ENCODE data around the gene HMGN4. TPM values are rescaled to one million over a fixed set of nuclear protein-coding genes. Genes with fewer than 3 reads are reported as not detected.

Gene HMGN4
- total and polyA plus RNA-seq, 9 of the 15 experiments (the other 6 are each of a cell fraction or from before 2014, with no cell fraction given), result 35.4 to 134 (median 94.1) TPM

DNA sequence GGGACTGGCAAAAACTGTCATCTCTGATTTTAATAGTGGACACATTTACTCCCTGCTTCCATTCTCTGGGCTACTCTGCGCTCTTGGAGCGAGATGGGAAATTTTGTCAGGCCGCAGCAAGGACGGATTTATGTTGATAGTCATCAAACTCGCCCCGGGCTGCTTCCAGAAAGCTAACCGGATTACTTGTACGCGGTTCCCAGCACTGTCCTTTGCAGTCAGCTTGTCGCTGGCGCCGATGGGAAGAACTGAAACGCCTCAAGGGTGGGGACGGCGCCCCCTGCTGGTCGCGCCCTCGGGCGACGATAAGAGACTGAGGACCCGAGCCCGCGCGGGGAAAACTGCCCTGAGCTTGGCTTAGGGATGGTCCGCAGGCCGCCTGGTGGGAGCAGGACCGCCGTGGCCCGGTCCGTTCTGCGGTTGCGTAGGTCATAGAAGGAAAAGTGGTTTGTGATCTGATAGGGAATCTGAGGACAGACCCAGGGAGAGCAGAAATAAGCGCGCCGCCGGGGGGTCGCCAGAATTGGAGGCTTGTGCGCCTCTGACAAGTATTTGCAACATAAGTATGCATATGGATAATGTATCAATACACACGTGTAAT, 57.6 kb downstream of the HMGN4 start (continued):
- TF ChIP-seq, protein P1, sequence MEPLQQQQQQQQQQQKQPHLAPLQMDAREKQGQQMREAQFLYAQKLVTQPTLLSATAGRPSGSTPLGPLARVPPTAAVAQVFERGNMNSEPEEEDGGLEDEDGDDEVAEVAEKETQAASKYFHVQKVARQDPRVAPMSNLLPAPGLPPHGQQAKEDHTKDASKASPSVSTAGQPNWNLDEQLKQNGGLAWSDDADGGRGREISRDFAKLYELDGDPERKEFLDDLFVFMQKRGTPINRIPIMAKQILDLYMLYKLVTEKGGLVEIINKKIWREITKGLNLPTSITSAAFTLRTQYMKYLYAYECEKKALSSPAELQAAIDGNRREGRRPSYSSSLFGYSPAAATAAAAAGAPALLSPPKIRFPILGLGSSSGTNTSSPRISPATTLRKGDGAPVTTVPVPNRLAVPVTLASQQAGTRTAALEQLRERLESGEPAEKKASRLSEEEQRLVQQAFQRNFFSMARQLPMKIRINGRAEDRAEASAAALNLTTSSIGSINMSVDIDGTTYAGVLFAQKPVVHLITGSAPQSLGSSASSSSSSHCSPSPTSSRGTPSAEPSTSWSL (CRISPR knock-in tag; IDR thresholded peaks at IDR 0.05; ENCODE audit: borderline replicate concordance), result no peak
- TF ChIP-seq FOXM1 (IDR thresholded peaks at IDR 0.05; ENCODE audit: low read depth) (no peak), FOXM1 (CRISPR knock-in tag; IDR thresholded peaks at IDR 0.05; ENCODE audit: low read depth) (peak; percentile 43; the same call in 1 of the 2 replicates), SIN3A (IDR thresholded peaks at IDR 0.05; ENCODE audit: borderline replicate concordance in 2 of 2, control insufficient read depth in 1 of 2, low read depth in 2 of 2, low read length in 2 of 2) (peak in 1 of 2 experiments; percentile 76; a peak in 2 of 4 replicates), FOXP1 (CRISPR knock-in tag; IDR thresholded peaks at IDR 0.05) (peak; percentile 66; the same call in 1 of the 2 replicates), SRSF9 (IDR thresholded peaks at IDR 0.05; ENCODE audit: borderline replicate concordance, low read depth, low read length) (no peak), CBX2 (IDR thresholded peaks at IDR 0.05; ENCODE audit: insufficient read depth, low read length, poor library complexity, severe bottlenecking) (no peak), MTA3 (IDR thresholded peaks at IDR 0.05; ENCODE audit: borderline replicate concordance) (peak; percentile 90; the same call in 1 of the 2 replicates), EGR1 (conservative IDR thresholded peaks at IDR 0.05) (no peak), RBM15 (IDR thresholded peaks at IDR 0.05; ENCODE audit: insufficient read depth, low read length) (no peak), RCOR1 (IDR thresholded peaks at IDR 0.05; ENCODE audit: borderline replicate concordance in 1 of 2, low read depth in 2 of 2, low read length in 2 of 2) (peak; percentile 66 to 93; a peak in 3 of 4 replicates), NFIC (IDR thresholded peaks at IDR 0.05) (0 out of 2 replicates have a peak, but pooled peaks have one; percentile 24)
- TF ChIP-seq, protein P2, sequence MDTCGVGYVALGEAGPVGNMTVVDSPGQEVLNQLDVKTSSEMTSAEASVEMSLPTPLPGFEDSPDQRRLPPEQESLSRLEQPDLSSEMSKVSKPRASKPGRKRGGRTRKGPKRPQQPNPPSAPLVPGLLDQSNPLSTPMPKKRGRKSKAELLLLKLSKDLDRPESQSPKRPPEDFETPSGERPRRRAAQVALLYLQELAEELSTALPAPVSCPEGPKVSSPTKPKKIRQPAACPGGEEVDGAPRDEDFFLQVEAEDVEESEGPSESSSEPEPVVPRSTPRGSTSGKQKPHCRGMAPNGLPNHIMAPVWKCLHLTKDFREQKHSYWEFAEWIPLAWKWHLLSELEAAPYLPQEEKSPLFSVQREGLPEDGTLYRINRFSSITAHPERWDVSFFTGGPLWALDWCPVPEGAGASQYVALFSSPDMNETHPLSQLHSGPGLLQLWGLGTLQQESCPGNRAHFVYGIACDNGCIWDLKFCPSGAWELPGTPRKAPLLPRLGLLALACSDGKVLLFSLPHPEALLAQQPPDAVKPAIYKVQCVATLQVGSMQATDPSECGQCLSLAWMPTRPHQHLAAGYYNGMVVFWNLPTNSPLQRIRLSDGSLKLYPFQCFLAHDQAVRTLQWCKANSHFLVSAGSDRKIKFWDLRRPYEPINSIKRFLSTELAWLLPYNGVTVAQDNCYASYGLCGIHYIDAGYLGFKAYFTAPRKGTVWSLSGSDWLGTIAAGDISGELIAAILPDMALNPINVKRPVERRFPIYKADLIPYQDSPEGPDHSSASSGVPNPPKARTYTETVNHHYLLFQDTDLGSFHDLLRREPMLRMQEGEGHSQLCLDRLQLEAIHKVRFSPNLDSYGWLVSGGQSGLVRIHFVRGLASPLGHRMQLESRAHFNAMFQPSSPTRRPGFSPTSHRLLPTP (IDR thresholded peaks at IDR 0.05; ENCODE audit: borderline replicate concordance, extremely low read depth, insufficient read length), result no peak
- TF ChIP-seq, protein P3, sequence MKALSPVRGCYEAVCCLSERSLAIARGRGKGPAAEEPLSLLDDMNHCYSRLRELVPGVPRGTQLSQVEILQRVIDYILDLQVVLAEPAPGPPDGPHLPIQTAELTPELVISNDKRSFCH (CRISPR knock-in tag; IDR thresholded peaks at IDR 0.05), result no peak
- TF ChIP-seq, protein P3 (tag; IDR thresholded peaks at IDR 0.05), result peak; percentile 69; the same call in 1 of the 2 replicates
- TF ChIP-seq, protein P4, sequence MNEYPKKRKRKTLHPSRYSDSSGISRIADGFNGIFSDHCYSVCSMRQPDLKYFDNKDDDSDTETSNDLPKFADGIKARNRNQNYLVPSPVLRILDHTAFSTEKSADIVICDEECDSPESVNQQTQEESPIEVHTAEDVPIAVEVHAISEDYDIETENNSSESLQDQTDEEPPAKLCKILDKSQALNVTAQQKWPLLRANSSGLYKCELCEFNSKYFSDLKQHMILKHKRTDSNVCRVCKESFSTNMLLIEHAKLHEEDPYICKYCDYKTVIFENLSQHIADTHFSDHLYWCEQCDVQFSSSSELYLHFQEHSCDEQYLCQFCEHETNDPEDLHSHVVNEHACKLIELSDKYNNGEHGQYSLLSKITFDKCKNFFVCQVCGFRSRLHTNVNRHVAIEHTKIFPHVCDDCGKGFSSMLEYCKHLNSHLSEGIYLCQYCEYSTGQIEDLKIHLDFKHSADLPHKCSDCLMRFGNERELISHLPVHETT (CRISPR knock-in tag; conservative IDR thresholded peaks at IDR 0.05 in 1 of 2, IDR thresholded peaks at IDR 0.05 in 1 of 2), result peak in 1 of 2 experiments; percentile 25; a peak in 1 of 4 replicates
- TF ChIP-seq, protein P5, sequence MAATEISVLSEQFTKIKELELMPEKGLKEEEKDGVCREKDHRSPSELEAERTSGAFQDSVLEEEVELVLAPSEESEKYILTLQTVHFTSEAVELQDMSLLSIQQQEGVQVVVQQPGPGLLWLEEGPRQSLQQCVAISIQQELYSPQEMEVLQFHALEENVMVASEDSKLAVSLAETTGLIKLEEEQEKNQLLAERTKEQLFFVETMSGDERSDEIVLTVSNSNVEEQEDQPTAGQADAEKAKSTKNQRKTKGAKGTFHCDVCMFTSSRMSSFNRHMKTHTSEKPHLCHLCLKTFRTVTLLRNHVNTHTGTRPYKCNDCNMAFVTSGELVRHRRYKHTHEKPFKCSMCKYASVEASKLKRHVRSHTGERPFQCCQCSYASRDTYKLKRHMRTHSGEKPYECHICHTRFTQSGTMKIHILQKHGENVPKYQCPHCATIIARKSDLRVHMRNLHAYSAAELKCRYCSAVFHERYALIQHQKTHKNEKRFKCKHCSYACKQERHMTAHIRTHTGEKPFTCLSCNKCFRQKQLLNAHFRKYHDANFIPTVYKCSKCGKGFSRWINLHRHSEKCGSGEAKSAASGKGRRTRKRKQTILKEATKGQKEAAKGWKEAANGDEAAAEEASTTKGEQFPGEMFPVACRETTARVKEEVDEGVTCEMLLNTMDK (IDR thresholded peaks at IDR 0.05; ENCODE audit: borderline replicate concordance, insufficient read depth, low read depth, low read length, poor library complexity, severe bottlenecking), result peak; percentile 86

Data from K562 (cell line).